HepG2 (cell line): ENCODE data around the gene CDK15. TPM values are rescaled to one million over a fixed set of nuclear protein-coding genes. Genes with fewer than 3 reads are reported as not detected.

ENCODE experiments used
- ATAC-seq: fragments of 200-7000 bp; cut with Tn5 transposase; 3 replicates; pipeline ENCODE4 v1.9.1; 2020; ENCODE audit warnings: mild to moderate bottlenecking, moderate library complexity
- Bru-seq: library from RNA; stranded (reverse); fragments of 400-500 nt; gene quantifications from one replicate; lab custom pipeline; 2021; lab: Mats Ljungman, UMichigan
- BruChase-seq, 2 experiments: library from RNA; stranded (reverse); fragments of 400-500 nt; gene quantifications; one replicate each; lab custom pipeline; 2021; lab: Mats Ljungman, UMichigan
- BruUV-seq: library from RNA; stranded (reverse); fragments of 400-500 nt; replicated peaks from 2 replicates; lab custom pipeline; 2021; lab: Mats Ljungman, UMichigan
- CTCF ChIA-PET: fragments of 300-600 bp; formaldehyde crosslinking; extraction: SDS; loops from one replicate; lab custom pipeline; 2021; ENCODE audit warnings: low total read pairs, inconsistent platforms, low intra/inter-chr PET ratio; lab: Yijun Ruan, JAX
- POLR2A ChIA-PET: fragments of 350-600 bp; sonication (Branson Sonifier 250); formaldehyde crosslinking; loops from one replicate; lab custom pipeline; 2020; ENCODE audit warnings: antibody characterized with exemption, inconsistent platforms; lab: Yijun Ruan, JAX
- DNase-seq: peaks from one replicate; pipeline ENCODE4 v3.0.0-alpha.2; 2015; ENCODE audit warnings: low spot score
- FAIRE-seq: peaks from 3 replicates; lab custom pipeline; 2011; peaks lifted over from hg19 to GRCh38; lab: Jason Lieb, UNC
- H2AFZ ChIP-seq: one replicate; pipeline ENCODE4 v1.6.1; 2011; ENCODE audit warnings: low read length, inconsistent platforms
- H3K27ac ChIP-seq: fragments of 300-600 bp; 3 replicates; pipeline ENCODE4 v1.8.0; 2011; ENCODE audit warnings: mixed run types, mild to moderate bottlenecking, mixed read lengths, low read length, inconsistent platforms; ENCODE audit not compliant: insufficient read depth; ENCODE audit errors: extremely low read length
- H3K27me3 ChIP-seq, 2 experiments: fragments of 200-600 bp in 1 of 2; 2 replicates in 1 of 2; 3 replicates in 1 of 2; pipeline versions ENCODE4 v1.6.0 to v1.8.0; 2011; ENCODE audit warnings: low read length in 2 of 2, mild to moderate bottlenecking in 2 of 2, moderate library complexity in 2 of 2, inconsistent platforms in 1 of 2; ENCODE audit not compliant: insufficient read depth in 2 of 2, control insufficient read depth in 1 of 2
- H3K36me3 ChIP-seq, 2 experiments: fragments of 200-600 bp in 1 of 2; replicated peaks in 1 of 2; 2 replicates in 1 of 2; 3 replicates in 1 of 2; pipeline versions ENCODE4 v1.5.1 to v1.8.0; 2011; ENCODE audit warnings: low read length in 2 of 2, inconsistent platforms in 1 of 2; ENCODE audit not compliant: insufficient read depth in 2 of 2, control insufficient read depth in 1 of 2
- H3K4me1 ChIP-seq: 2 replicates; pipeline ENCODE4 v1.5.1; 2012; ENCODE audit warnings: low read length, inconsistent platforms; ENCODE audit not compliant: insufficient read depth
- H3K4me2 ChIP-seq: 2 replicates; pipeline ENCODE4 v1.6.0; 2011; ENCODE audit warnings: low read depth, low read length, inconsistent platforms
- H3K4me3 ChIP-seq, 3 experiments: fragments of 200-600 bp in 1 of 3; sonication (generic), shearing (Covaris generic) in 1 of 3; replicated peaks in 1 of 3; 2 replicates each; pipeline ENCODE4 v1.5.1; 2011 to 2016; ENCODE audit warnings: low read length in 3 of 3, inconsistent platforms in 2 of 3, low read depth in 2 of 3, mild to moderate bottlenecking in 2 of 3, control low read depth in 1 of 3, mixed read lengths in 1 of 3; ENCODE audit not compliant: insufficient read depth in 1 of 3
- H3K79me2 ChIP-seq: one replicate; pipeline ENCODE4 v1.6.1; 2011; ENCODE audit warnings: low read length, inconsistent platforms; ENCODE audit not compliant: insufficient read depth
- H3K9ac ChIP-seq: 2 replicates; pipeline ENCODE4 v1.6.0; 2011; ENCODE audit warnings: mild to moderate bottlenecking, low read depth, low read length, inconsistent platforms; ENCODE audit not compliant: insufficient read depth
- H3K9me3 ChIP-seq: 2 replicates; pipeline ENCODE4 v1.5.1; 2012; ENCODE audit warnings: mild to moderate bottlenecking, low read length
- H4K20me1 ChIP-seq: 2 replicates; pipeline ENCODE4 v1.6.0; 2011; ENCODE audit warnings: inconsistent platforms, mild to moderate bottlenecking, low read length, moderate library complexity; ENCODE audit not compliant: insufficient read depth
- FOXJ3 ChIP-seq: sonication (generic); formaldehyde crosslinking; IDR thresholded peaks from 2 replicates; pipeline ENCODE4 v1.4.0; 2020; ENCODE audit warnings: missing genetic modification reagents, mild to moderate bottlenecking, borderline replicate concordance
- FOXK2 ChIP-seq: fragments of 450-650 bp; IDR thresholded peaks from 2 replicates; pipeline ENCODE4 v1.6.1; 2016
- GTF2F1 ChIP-seq: fragments of 150-350 bp; IDR thresholded peaks from 2 replicates; pipeline ENCODE4 v1.6.1; 2014; ENCODE audit warnings: low read length
- JUNB ChIP-seq: sonication (generic); formaldehyde crosslinking; IDR thresholded peaks from 2 replicates; pipeline ENCODE4 v1.8.0; 2022; ENCODE audit warnings: missing genetic modification reagents, mild to moderate bottlenecking, borderline replicate concordance
- KLF6 ChIP-seq: IDR thresholded peaks from 2 replicates; pipeline ENCODE4 v1.8.0; 2016; ENCODE audit warnings: missing biosample characterization, missing genetic modification reagents
- MIER3 ChIP-seq: IDR thresholded peaks from 2 replicates; pipeline ENCODE4 v1.6.1; 2016; ENCODE audit warnings: missing compliant biosample characterization, borderline replicate concordance
- NPAS2 ChIP-seq: sonication (generic); formaldehyde crosslinking; IDR thresholded peaks from 2 replicates; pipeline ENCODE4 v1.8.0; 2022; ENCODE audit warnings: mild to moderate bottlenecking, missing genetic modification reagents, borderline replicate concordance
- SP4 ChIP-seq: sonication (generic); formaldehyde crosslinking; IDR thresholded peaks from 2 replicates; pipeline ENCODE4 v1.8.1; 2023; ENCODE audit warnings: mild to moderate bottlenecking, missing genetic modification reagents
- U2AF2 ChIP-seq: fragments of 200-400 bp; formaldehyde crosslinking; IDR thresholded peaks from 2 replicates; pipeline ENCODE4 v1.6.1; 2017; ENCODE audit warnings: low read depth, mild to moderate bottlenecking, low read length
- ZNF317 ChIP-seq: sonication (generic); formaldehyde crosslinking; IDR thresholded peaks from 2 replicates; pipeline ENCODE4 v1.5.0; 2020; ENCODE audit warnings: mild to moderate bottlenecking, missing genetic modification reagents
- ZNF468 ChIP-seq: sonication (generic); formaldehyde crosslinking; IDR thresholded peaks from 2 replicates; pipeline ENCODE4 v1.8.0; 2022; ENCODE audit warnings: mild to moderate bottlenecking, moderate library complexity, missing genetic modification reagents
- ZNF530 ChIP-seq: sonication (generic); formaldehyde crosslinking; IDR thresholded peaks from 2 replicates; pipeline ENCODE4 v1.5.0; 2020; ENCODE audit warnings: low read depth, mild to moderate bottlenecking, missing genetic modification reagents
- ZNF615 ChIP-seq: sonication (generic); formaldehyde crosslinking; IDR thresholded peaks from 2 replicates; pipeline ENCODE4 v1.5.0; 2020; ENCODE audit warnings: mild to moderate bottlenecking, missing genetic modification reagents, borderline replicate concordance
- ZSCAN21 ChIP-seq: sonication (generic); formaldehyde crosslinking; IDR thresholded peaks from 2 replicates; pipeline ENCODE4 v1.8.0; 2022; ENCODE audit warnings: mild to moderate bottlenecking, missing genetic modification reagents, moderate library complexity, borderline replicate concordance
- WGBS: methylation state at CpG from one replicate; pipeline ENCODE4 v1.1.6; 2017; ENCODE audit warnings: low lambda C conversion rate; 5-methylcytosine and 5-hydroxymethylcytosine counted together
- in situ Hi-C: cut with HindIII; loops from 2 replicates; pipeline ENCODE4 v1.10.0; 2017; ENCODE audit warnings: low pct_unique_long_range_greater_than_20kb; ENCODE audit not compliant: extremely low pct_ligation_motif_present
- intact Hi-C: fragments of 100-400 bp; cut with micrococcal nuclease; formaldehyde crosslinking; loops from one replicate; pipeline ENCODE4 v1.10.0; 2022; ENCODE audit not compliant: unreplicated experiment
- long read RNA-seq, 2 experiments: library from RNA in 1 of 2; library from polyadenylated mRNA in 1 of 2; stranded (forward) in 1 of 2; unstranded in 1 of 2; transcript quantifications; one replicate each; pipeline ENCODE4 v2.0.0, GENCODE V29; 2019 to 2022
- polyA minus RNA-seq, 3 experiments: library from RNA; depleted of rRNA, polyadenylated mRNA; stranded (reverse); fragments of >200 nt; gene quantifications; 2 replicates each; pipeline ENCODE4 v1.2.3, GENCODE V29; 2011; ENCODE audit warnings: low replicate concordance in 1 of 3
- polyA plus RNA-seq, 8 experiments: library from polyadenylated mRNA; depleted of rRNA in 3 of 8; stranded (reverse) in 7 of 8; unstranded in 1 of 8; fragments of >200 nt; fragmentation: Illumina TruSeq in 4 of 8; extraction: Trizol in 4 of 8; gene quantifications; 2 replicates each; pipeline versions ENCODE4 v1.2.1 to v1.2.3, GENCODE V29; 2011 to 2016; ENCODE audit warnings: low read depth in 4 of 8, missing spikeins in 1 of 8, mixed read lengths in 1 of 8; ENCODE audit not compliant: insufficient read depth in 1 of 8
- total RNA-seq, 5 experiments: library from RNA; depleted of rRNA; stranded (reverse); fragments of >200 nt; fragmentation: Illumina TruSeq; extraction: Trizol; gene quantifications; 2 replicates each; pipeline ENCODE4 v1.2.3, GENCODE V29; 2016; ENCODE audit warnings: low read depth in 1 of 5
- TF ChIP-seq, protein P1 (sequence below): sonication (generic); formaldehyde crosslinking; IDR thresholded peaks from 2 replicates; pipeline ENCODE4 v1.4.0; 2020; ENCODE audit warnings: mild to moderate bottlenecking, missing genetic modification reagents
- TF ChIP-seq, protein P2 (sequence below): IDR thresholded peaks from 2 replicates; pipeline ENCODE4 v1.6.1; 2016; ENCODE audit warnings: missing compliant biosample characterization, missing genetic modification reagents, borderline replicate concordance

Gene CDK15
- total RNA-seq (2016; rRNA removed; fragmentation: Illumina TruSeq; extraction: Trizol) (not detected in 2 replicates), polyA plus RNA-seq (2011; rRNA removed) (not detected in 2 replicates), polyA minus RNA-seq (2011; rRNA and poly(A)+ RNA removed; ENCODE audit: low replicate concordance) (not detected in 2 replicates), Bru-seq, nascent RNA (percentile 1 among the genes with signal in this experiment), BruChase-seq, experiment 1, labeled RNA remaining after a 6-hour chase (percentile 4 among the genes with signal in this experiment), BruChase-seq, experiment 2, labeled RNA remaining after a 2-hour chase (percentile 1 among the genes with signal in this experiment)
- not detected in 2 replicates for total RNA-seq (2016; cell fraction: cytosol; rRNA removed; fragmentation: Illumina TruSeq; extraction: Trizol; ENCODE audit: low read depth)
- total RNA-seq (2016; cell fraction: insoluble cytoplasmic fraction; rRNA removed; fragmentation: Illumina TruSeq; extraction: Trizol) = not detected in 2 replicates
- not detected in 2 replicates for total RNA-seq (2016; cell fraction: membrane; rRNA removed; fragmentation: Illumina TruSeq; extraction: Trizol)
- total RNA-seq (2016; cell fraction: nucleus; rRNA removed; fragmentation: Illumina TruSeq; extraction: Trizol) = not detected in 2 replicates
- not detected in 2 replicates for polyA plus RNA-seq (2011; cell fraction: cytosol; rRNA removed)
- polyA plus RNA-seq (2011; cell fraction: nucleus; rRNA removed) = not detected in 2 replicates
- polyA plus RNA-seq (2012) = not detected in 2 replicates
- polyA plus RNA-seq (2016; cell fraction: cytosol; fragmentation: Illumina TruSeq; extraction: Trizol; ENCODE audit: low read depth) = not detected in 2 replicates
- not detected in 2 replicates for polyA plus RNA-seq (2016; cell fraction: insoluble cytoplasmic fraction; fragmentation: Illumina TruSeq; extraction: Trizol; ENCODE audit: low read depth)
- not detected in 2 replicates for polyA plus RNA-seq (2016; cell fraction: membrane; fragmentation: Illumina TruSeq; extraction: Trizol; ENCODE audit: low read depth)
- not detected in 2 replicates for polyA plus RNA-seq (2016; cell fraction: nucleus; fragmentation: Illumina TruSeq; extraction: Trizol; ENCODE audit: insufficient read depth, low read depth)
- polyA minus RNA-seq (2011; cell fraction: cytosol; rRNA and poly(A)+ RNA removed) = not detected in 2 replicates
- not detected in 2 replicates for polyA minus RNA-seq (2011; cell fraction: nucleus; rRNA and poly(A)+ RNA removed)
- long read RNA-seq, experiment 1 = 0 reads
- long read RNA-seq, experiment 2 = 0 reads

DNA sequence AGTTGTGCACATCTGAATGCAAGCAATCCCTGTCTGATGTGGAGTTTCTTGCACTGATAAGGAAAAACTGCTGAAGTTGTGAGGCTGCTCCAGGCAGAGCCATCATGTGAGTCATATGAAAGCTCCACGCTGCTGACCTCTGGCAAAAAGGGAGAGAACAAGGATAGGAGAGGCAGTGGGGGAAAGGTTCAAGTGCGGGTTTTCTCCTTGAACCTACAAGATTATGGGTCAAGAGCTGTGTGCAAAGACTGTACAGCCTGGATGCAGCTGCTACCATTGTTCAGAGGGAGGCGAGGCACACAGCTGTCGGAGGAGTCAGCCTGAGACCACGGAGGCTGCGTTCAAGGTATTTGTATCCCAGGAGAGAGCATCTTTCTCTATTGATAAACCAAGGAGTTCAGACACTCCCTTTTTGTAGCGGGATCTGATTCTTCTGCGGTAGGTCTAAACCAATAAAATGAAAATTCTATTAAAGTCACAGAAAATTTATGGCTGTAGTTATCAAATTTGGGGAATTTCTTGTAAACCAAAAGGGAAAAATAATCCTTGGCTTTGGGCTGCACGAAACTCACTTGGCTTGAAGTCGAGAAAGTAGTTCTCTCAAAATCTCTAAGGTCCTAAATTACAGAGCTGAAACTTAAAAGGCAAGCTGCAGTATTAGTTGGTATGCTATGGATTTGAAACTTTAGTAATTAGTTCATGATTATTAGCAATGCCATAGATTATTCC is at the start of gene CDK15:
CDK15 (plus strand) TSS at position 96 of the 729 bp plus-strand sequence; CDS start at position 224, 128 bp downstream.
- no TSS peak for BruUV-seq
- Histone ChIP-seq H3K27ac (no peak within 1 kb of the TSS), H3K36me3 (no peaks in the 10 kb centered on the region), H3K4me3 (no peak within 1 kb of the TSS), H4K20me1 (no peaks in the 10 kb centered on the region), H2AFZ (no peak within 1 kb of the TSS), H3K27me3 (peaks cover 1 to 19% of the 10 kb centered on the region in 2 experiments; a peak in 3 of 5 replicates), H3K9me3 (no peaks in the 10 kb centered on the region), H3K4me1 (no peaks in the 10 kb centered on the region), H3K79me2 (no peaks in the 10 kb centered on the region), H3K9ac (no peak within 1 kb of the TSS), H3K4me2 (no peak within 1 kb of the TSS)
- FAIRE-seq (no peak), ATAC-seq (no peak), DNase-seq (no peak)
- 24% methylated on average over 10 of the region's 10 CpGs for WGBS
- in situ Hi-C loops (no loop called here), intact Hi-C loops (no loop called here)
- no peak for TF ChIP-seq ZNF468 (CRISPR knock-in tag)
- TF ChIP-seq FOXK2 = no peak
- no peak for TF ChIP-seq ZNF317 (CRISPR knock-in tag)
- no peak for TF ChIP-seq GTF2F1
- no peak for TF ChIP-seq ZSCAN21 (CRISPR knock-in tag)
- no peak for TF ChIP-seq NPAS2 (CRISPR knock-in tag)
- TF ChIP-seq SP4 (CRISPR knock-in tag) = no peak
- TF ChIP-seq MIER3 = no peak
- TF ChIP-seq ZNF615 (CRISPR knock-in tag) = no peak
- no peak for TF ChIP-seq FOXJ3 (CRISPR knock-in tag)
- TF ChIP-seq JUNB (CRISPR knock-in tag) = no peak
- TF ChIP-seq, protein P1, sequence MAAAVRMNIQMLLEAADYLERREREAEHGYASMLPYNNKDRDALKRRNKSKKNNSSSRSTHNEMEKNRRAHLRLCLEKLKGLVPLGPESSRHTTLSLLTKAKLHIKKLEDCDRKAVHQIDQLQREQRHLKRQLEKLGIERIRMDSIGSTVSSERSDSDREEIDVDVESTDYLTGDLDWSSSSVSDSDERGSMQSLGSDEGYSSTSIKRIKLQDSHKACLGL (CRISPR knock-in tag) = no peak
- no peak for TF ChIP-seq ZNF530
- no peak for TF ChIP-seq KLF6 (CRISPR knock-in tag)
- TF ChIP-seq, protein P2, sequence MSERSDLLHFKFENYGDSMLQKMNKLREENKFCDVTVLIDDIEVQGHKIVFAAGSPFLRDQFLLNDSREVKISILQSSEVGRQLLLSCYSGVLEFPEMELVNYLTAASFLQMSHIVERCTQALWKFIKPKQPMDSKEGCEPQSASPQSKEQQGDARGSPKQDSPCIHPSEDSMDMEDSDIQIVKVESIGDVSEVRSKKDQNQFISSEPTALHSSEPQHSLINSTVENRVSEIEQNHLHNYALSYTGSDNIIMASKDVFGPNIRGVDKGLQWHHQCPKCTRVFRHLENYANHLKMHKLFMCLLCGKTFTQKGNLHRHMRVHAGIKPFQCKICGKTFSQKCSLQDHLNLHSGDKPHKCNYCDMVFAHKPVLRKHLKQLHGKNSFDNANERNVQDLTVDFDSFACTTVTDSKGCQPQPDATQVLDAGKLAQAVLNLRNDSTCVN = no peak
- TF ChIP-seq U2AF2 = no peak
- ChIA-PET POLR2A (no interaction called here), CTCF (no interaction called here)
